HCT116 (cell line): Measurements from ENCODE around the gene OTP. TPM values are rescaled to one million over a fixed set of nuclear protein-coding genes. Genes with fewer than 3 reads are reported as not detected.

Source experiments
- ATAC-seq: fragments of 200-7000 bp; cut with Tn5 transposase; 2 replicates; pipeline ENCODE4 v1.9.1; 2020; ENCODE audit warnings: mild to moderate bottlenecking, moderate library complexity
- BruUV-seq: library from RNA; stranded (reverse); fragments of 400-500 nt; replicated peaks from 2 replicates; lab custom pipeline; 2021; lab: Mats Ljungman, UMichigan
- CTCF ChIA-PET: fragments of 300-600 bp; sonication (Branson Sonifier 250); formaldehyde crosslinking; loops from one replicate; lab custom pipeline; 2021; ENCODE audit warnings: antibody characterized with exemption; lab: Charles Lee
- POLR2A ChIA-PET: fragments of 300-600, 350-600 bp; sonication (Branson Sonifier 250); formaldehyde crosslinking; loops from one replicate; lab custom pipeline; 2021; ENCODE audit warnings: antibody characterized with exemption; lab: Charles Lee
- RAD21 ChIA-PET, 2 experiments: fragments of 300-600 bp; sonication (Branson Sonifier 250); formaldehyde crosslinking; loops; one replicate each; lab custom pipeline; 2023; ENCODE audit warnings: low total read pairs in 2 of 2; ENCODE audit not compliant: uncharacterized antibody in 2 of 2, unreplicated experiment in 2 of 2, low non-redundant PET in 1 of 2; lab: Charles Lee
- DNase-seq: peaks from one replicate; pipeline ENCODE4 v3.0.0-alpha.2; 2010; ENCODE audit warnings: low read depth, low spot score
- H2AFZ ChIP-seq: fragments of 200-600 bp; shearing (Covaris generic), sonication (generic); 2 replicates; pipeline ENCODE4 v1.6.1; 2017; ENCODE audit warnings: low read depth, mixed run types, mixed read lengths, antibody characterized with exemption, low read length; ENCODE audit not compliant: poor library complexity, severe bottlenecking
- H3K27ac ChIP-seq: 2 replicates; pipeline ENCODE4 v1.5.1; 2012; ENCODE audit warnings: low read depth, low read length
- H3K27me3 ChIP-seq: fragments of 200-600 bp; sonication (generic); 2 replicates; pipeline ENCODE4 v1.6.1; 2016; ENCODE audit warnings: mixed run types, low read length, mixed read lengths; ENCODE audit not compliant: insufficient read depth
- H3K36me3 ChIP-seq, 2 experiments: fragments of 200-500 bp in 1 of 2; fragments of 200-600 bp in 1 of 2; sonication (Bioruptor generic) in 1 of 2; sonication (generic) in 1 of 2; 2 replicates each; pipeline versions ENCODE4 v1.5.1 to v1.6.1; 2014 to 2016; ENCODE audit warnings: low read length in 2 of 2, inconsistent platforms in 1 of 2, mixed read lengths in 1 of 2, mixed run types in 1 of 2; ENCODE audit not compliant: insufficient read depth in 2 of 2, control insufficient read depth in 1 of 2
- H3K4me1 ChIP-seq, 2 experiments: fragments of 200-600 bp in 1 of 2; sonication (generic) in 1 of 2; 2 replicates each; pipeline versions ENCODE4 v1.5.1 to v1.6.1; 2012 to 2017; ENCODE audit warnings: low read length in 2 of 2, inconsistent platforms in 1 of 2, mild to moderate bottlenecking in 1 of 2, mixed read lengths in 1 of 2, mixed run types in 1 of 2, moderate library complexity in 1 of 2; ENCODE audit not compliant: insufficient read depth in 2 of 2, control insufficient read depth in 1 of 2
- H3K4me2 ChIP-seq: fragments of 200-600 bp; sonication (generic); 2 replicates; pipeline ENCODE4 v1.6.1; 2017; ENCODE audit warnings: mixed run types, low read length, mixed read lengths
- H3K4me3 ChIP-seq, 2 experiments: fragments of 200-600 bp in 1 of 2; sonication (generic) in 1 of 2; replicated peaks in 1 of 2; 2 replicates each; pipeline ENCODE4 v1.5.1; 2011 to 2016; ENCODE audit warnings: low read length in 2 of 2, control low read depth in 1 of 2, low read depth in 1 of 2, mild to moderate bottlenecking in 1 of 2, mixed read lengths in 1 of 2, mixed run types in 1 of 2
- H3K79me2 ChIP-seq: fragments of 200-600 bp; sonication (generic); 2 replicates; pipeline ENCODE4 v1.6.1; 2017; ENCODE audit warnings: mild to moderate bottlenecking, mixed run types, low read length, moderate library complexity, mixed read lengths; ENCODE audit not compliant: insufficient read depth
- H3K9ac ChIP-seq: fragments of 200-600 bp; sonication (generic); 2 replicates; pipeline ENCODE4 v1.6.1; 2016; ENCODE audit warnings: low read length, mixed read lengths
- H3K9me2 ChIP-seq: fragments of 200-600 bp; sonication (generic), shearing (Covaris generic); 2 replicates; pipeline ENCODE4 v1.6.1; 2017; ENCODE audit warnings: mixed run types, mild to moderate bottlenecking, moderate library complexity; ENCODE audit not compliant: insufficient read depth
- H3K9me3 ChIP-seq, 2 experiments: fragments of 200-500 bp in 1 of 2; fragments of 200-600 bp in 1 of 2; sonication (Bioruptor generic) in 1 of 2; sonication (generic) in 1 of 2; 2 replicates each; pipeline ENCODE4 v1.6.1; 2014 to 2017; ENCODE audit warnings: low read length in 2 of 2, mixed read lengths in 2 of 2, inconsistent platforms in 1 of 2, low read depth in 1 of 2, mild to moderate bottlenecking in 1 of 2, mixed run types in 1 of 2, moderate library complexity in 1 of 2; ENCODE audit not compliant: control insufficient read depth in 1 of 2, insufficient read depth in 1 of 2
- H4K20me1 ChIP-seq: fragments of 200-600 bp; sonication (generic), shearing (Covaris generic); 2 replicates; pipeline ENCODE4 v1.6.1; 2017; ENCODE audit warnings: mixed run types, mild to moderate bottlenecking, moderate library complexity; ENCODE audit not compliant: insufficient read depth
- POLR2AphosphoS5 ChIP-seq: IDR thresholded peaks from 2 replicates; pipeline ENCODE4 v1.6.1; 2011; ENCODE audit warnings: mild to moderate bottlenecking, low read depth, low read length, moderate library complexity
- RAD21 ChIP-seq: IDR thresholded peaks from 2 replicates; pipeline ENCODE4 v1.6.1; 2012; ENCODE audit warnings: low read depth, mild to moderate bottlenecking
- SRF ChIP-seq: IDR thresholded peaks from 2 replicates; pipeline ENCODE4 v1.6.1; 2012; ENCODE audit warnings: low read depth
- ZFX ChIP-seq: fragments of 450-650 bp; IDR thresholded peaks from 2 replicates; pipeline ENCODE4 v1.6.1; 2017
- intact Hi-C: fragments of 100-400 bp; cut with micrococcal nuclease; formaldehyde crosslinking; loops from 2 replicates; pipeline ENCODE4 v1.10.0; 2022
- total RNA-seq: library from RNA; stranded (reverse); gene quantifications from one replicate; pipeline ENCODE4 v1.2.1, GENCODE V29; 2021; ENCODE audit not compliant: unreplicated experiment
- TF ChIP-seq, protein P1 (sequence below), 3 experiments: fragments of 200-600 bp in 1 of 3; sonication (generic) in 1 of 3; IDR thresholded peaks in 2 of 3; conservative IDR thresholded peaks in 1 of 3; 2 replicates each; pipeline ENCODE4 v1.5.1; 2012 to 2017; ENCODE audit warnings: low read depth in 2 of 3, low read length in 2 of 3, antibody characterized with exemption in 1 of 3, borderline replicate concordance in 1 of 3, control low read depth in 1 of 3, mild to moderate bottlenecking in 1 of 3, mixed read lengths in 1 of 3, mixed run types in 1 of 3, moderate library complexity in 1 of 3; ENCODE audit not compliant: insufficient read depth in 1 of 3

Gene OTP
- total RNA-seq, 1 experiment from 2014 or later = 0.07 TPM

- H2AFZ ChIP-seq = peak overlapping the region; percentile 99
- ChIA-PET POLR2A (no interaction called here), RAD21 (no interaction called here), CTCF (interaction anchor here (0.6 to 1.3 kb wide), 5 partner anchors 15 to 364 kb away, joined by 3 to 9 read pairs (median 4); no protein-coding TSS in a partner anchor)
- H3K27me3 ChIP-seq = no peaks in the 10 kb centered on the region
- 0 out of 2 replicates have a peak, but pooled peaks have one; percentile 26 for TF ChIP-seq RAD21
- TF ChIP-seq SRF = no peak
- no peak for TF ChIP-seq POLR2AphosphoS5
- peak; percentile 44; the same call in 1 of the 2 replicates for TF ChIP-seq ZFX
- TF ChIP-seq, protein P1, sequence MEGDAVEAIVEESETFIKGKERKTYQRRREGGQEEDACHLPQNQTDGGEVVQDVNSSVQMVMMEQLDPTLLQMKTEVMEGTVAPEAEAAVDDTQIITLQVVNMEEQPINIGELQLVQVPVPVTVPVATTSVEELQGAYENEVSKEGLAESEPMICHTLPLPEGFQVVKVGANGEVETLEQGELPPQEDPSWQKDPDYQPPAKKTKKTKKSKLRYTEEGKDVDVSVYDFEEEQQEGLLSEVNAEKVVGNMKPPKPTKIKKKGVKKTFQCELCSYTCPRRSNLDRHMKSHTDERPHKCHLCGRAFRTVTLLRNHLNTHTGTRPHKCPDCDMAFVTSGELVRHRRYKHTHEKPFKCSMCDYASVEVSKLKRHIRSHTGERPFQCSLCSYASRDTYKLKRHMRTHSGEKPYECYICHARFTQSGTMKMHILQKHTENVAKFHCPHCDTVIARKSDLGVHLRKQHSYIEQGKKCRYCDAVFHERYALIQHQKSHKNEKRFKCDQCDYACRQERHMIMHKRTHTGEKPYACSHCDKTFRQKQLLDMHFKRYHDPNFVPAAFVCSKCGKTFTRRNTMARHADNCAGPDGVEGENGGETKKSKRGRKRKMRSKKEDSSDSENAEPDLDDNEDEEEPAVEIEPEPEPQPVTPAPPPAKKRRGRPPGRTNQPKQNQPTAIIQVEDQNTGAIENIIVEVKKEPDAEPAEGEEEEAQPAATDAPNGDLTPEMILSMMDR (IDR thresholded peaks at IDR 0.05 in 2 of 3, conservative IDR thresholded peaks at IDR 0.05 in 1 of 3; ENCODE audit: borderline replicate concordance in 1 of 3, insufficient read depth in 1 of 3, low read depth in 2 of 3, low read length in 2 of 3) = peak in 2 of 3 experiments; percentile 50 to 52; a peak in 3 of 6 replicates
- no TSS peak for BruUV-seq
- intact Hi-C loops = loop anchor here (2.0 kb wide), 1 partner anchor 363 kb away; no protein-coding TSS in a partner anchor
- peaks cover 3 to 11% of the 10 kb centered on the region in 2 experiments; a peak in 1 of 4 replicates for H3K4me1 ChIP-seq
- peak overlapping the region; percentile 52 to 63 for H3K4me3 ChIP-seq
- H3K4me2 ChIP-seq = peak overlapping the region; percentile 91
- no peaks in the 10 kb centered on the region for H4K20me1 ChIP-seq
- no peak overlapping the region for H3K27ac ChIP-seq
- no peaks in the 10 kb centered on the region for H3K36me3 ChIP-seq
- no peaks in the 10 kb centered on the region for H3K9me2 ChIP-seq
- ATAC-seq (peak; percentile 98), DNase-seq (peak; percentile 29)
- H3K9ac ChIP-seq = peak overlapping the region; percentile 52
- no peaks in the 10 kb centered on the region for H3K9me3 ChIP-seq
- H3K79me2 ChIP-seq = no peaks in the 10 kb centered on the region
These were observed 6.9 kb upstream of the OTP start for GRCh38 chr5:77645158-77645994.
